ENCODE results near the gene CHCT1.
"Not testable (repeated sequence)": the region's sequence is repeated elsewhere in the genome, so short reads cannot be mapped to it uniquely, and the experiment has no call there.

- not testable (repeated sequence) for TF ChIP-seq CTCF (IDR thresholded peaks at IDR 0.05; ENCODE audit: low read depth, low read length); EZH2phosphoT487 (IDR thresholded peaks at IDR 0.05; ENCODE audit: low read depth)
These were observed 2.4 kb upstream of the CHCT1 start for GRCh38 chr17:60419875-60420274.
